HG03432 (cell line): ENCODE measurements around the gene NCAPH2.

Experiments
- ATAC-seq: cut with Tn5 transposase; IDR thresholded peaks from one replicate; pipeline ENCODE4 v1.9.1; 2021; ENCODE audit warnings: mild to moderate bottlenecking, moderate library complexity; ENCODE audit not compliant: unreplicated experiment

NCAPH2 gene

DNA sequence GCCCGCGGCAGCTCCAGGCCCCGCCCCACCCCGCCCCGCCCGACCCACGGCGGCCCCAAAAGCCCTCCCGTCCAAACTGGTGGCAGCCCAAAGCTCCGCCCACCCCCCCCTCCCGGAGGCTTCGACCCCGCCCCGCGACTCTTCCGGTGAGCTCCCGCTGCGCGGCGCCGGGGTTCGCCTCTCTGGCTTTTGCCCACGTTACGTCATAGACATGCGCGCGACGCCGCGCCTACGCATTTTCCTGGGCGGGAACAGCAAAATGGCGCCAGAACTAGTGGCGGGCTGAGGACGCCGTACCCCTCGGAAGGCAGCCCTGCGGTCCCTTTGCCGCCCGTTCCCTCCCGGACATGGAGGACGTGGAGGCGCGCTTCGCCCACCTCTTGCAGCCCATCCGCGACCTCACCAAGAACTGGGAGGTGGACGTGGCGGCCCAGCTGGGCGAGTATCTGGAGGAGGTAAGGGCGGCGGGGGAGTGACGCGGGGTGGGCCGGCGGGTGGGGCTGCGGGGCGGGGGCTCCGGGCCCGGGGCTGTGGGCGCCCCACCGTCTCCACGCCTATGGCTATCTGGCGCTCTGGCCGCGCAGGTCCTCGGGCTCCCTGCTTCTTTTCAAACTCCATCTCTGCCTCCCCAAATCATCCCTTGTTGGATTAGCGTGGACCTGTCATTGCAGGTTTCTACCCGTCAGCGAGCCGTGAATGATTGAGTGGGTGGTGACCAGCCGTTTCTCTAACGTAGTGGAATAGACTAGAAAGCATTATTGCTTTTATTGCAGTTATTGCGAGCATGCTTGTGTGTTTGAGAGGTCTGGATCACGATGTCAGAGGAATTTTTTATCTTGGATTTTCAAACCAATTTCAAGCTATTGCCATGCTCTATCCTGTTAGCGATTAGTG lies at the start of gene NCAPH2:
NCAPH2 (plus strand) TSS at position 234 of the 894 bp plus-strand sequence; CDS start at position 348, 114 bp downstream.
- ATAC-seq: peak; percentile 68

DNA sequence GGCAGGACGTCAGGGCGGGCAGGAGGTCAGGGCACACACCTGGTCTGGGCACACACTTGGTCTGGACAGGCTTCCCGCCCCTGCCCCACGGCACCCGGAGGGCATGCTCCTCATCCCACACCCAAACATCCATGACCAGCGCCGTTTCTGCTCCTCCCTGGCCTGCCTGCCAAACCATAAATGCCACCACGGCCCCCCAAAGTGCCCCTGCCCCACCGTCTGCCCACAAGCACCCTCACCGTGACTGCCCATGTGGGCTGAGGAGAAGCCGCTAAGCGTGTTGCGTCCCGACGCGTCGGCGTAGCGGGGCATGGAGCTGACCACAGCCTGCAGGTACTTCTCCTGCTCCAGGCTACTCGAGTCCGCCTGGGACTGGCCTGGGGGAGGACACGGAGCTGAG lies 49.0 kb upstream of the NCAPH2 start:
- no peak for ATAC-seq

DNA sequence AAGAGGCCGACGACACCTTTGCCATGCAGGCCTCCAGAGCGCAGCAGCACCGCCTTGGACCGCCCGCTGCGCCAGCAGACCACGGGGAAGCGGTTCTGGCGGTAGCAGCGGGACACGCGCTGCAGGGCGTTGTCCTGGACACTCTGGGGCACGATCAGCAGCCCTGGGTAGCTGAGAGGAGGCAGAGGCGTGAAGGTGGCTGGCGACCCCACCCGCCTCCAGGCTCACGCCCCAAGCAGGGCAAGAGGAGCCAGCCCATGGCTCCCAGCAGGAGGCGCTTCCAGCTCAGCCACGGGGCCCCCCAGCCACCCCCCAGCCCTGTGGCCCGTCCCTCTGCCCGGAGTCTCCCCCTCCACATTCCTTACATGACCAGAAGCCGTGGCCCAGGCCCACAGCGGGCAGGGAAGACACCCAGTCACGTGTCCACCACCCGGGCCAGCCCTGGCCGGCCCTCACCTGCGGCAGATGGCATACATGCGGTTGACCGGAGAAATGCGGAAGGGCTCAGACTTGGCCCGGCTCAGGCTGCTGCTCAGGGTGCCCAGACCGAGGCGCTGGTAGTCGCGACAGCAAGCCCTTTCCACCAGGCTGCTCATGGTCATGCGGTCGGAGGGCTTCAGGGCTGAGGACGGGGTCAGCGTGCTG lies 48.4 kb upstream of the NCAPH2 start:
- ATAC-seq: no peak

DNA sequence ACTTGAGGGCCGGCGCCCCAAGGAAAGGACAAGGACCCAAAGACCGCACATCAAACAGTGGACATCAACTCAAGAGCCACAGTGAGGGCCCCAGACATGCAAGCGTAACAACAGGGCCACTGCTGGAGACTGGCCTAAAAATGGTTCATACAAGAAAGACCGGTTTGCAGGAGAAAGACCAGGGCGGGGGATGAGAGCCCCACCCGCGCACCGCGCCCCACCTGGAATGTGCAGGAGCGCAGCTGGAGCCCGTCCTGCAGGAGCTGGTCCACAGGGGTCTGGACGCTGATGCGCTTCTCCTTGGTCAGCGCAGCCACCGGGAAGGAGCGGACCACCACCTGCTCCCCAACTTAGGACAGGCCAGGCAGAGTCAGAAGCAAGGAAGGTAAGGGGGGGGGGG lies 47.1 kb upstream of the NCAPH2 start:
- ATAC-seq: no peak

DNA sequence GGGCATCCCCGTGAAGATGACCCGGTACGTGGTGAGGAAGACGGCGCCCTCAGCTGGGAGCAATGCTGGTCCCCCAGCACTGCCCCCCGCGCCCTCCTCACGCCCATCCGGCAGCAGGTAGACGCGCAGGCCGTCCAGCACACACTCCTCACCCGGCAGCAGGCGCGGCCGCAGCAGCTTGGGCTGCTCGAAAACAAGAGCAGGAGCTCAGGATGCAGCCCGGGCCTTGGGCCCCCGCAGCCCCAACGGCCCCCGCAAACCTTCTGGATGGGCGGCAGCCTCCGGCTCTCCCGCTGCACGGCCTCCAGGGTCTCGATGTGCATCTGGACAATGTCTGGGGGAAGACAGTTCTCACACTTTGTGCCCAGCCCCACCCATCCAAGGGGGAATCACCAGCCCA lies 46.5 kb upstream of the NCAPH2 start:
- no peak for ATAC-seq

DNA sequence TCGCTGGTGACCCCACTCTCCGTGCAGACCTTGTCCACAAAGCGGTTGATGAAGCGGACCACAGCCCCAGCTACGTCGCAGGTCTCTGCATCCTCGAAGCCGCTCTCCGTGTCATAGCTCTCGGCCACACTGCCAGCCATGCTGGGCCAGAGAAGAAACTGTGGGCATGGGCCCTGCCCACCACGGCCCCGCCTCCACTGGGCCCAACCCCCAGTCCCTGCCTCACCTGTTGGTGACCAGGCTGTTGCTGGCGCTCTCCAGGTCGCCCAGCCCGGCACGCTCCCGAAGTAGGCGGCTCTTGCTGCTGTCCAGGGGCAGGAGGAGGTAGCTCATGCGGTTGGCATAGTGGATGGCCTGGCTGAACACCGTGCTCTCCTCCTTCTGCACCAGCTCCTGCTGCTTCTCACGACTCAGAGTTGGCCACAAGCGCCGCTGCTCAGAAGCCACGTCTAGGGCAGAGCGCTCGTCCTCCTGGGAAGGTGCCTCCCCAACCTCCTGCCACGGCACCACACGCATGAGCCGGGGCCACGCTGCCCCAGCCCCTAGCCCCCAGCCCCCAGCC lies 46.0 kb upstream of the NCAPH2 start:
- ATAC-seq: no peak

DNA sequence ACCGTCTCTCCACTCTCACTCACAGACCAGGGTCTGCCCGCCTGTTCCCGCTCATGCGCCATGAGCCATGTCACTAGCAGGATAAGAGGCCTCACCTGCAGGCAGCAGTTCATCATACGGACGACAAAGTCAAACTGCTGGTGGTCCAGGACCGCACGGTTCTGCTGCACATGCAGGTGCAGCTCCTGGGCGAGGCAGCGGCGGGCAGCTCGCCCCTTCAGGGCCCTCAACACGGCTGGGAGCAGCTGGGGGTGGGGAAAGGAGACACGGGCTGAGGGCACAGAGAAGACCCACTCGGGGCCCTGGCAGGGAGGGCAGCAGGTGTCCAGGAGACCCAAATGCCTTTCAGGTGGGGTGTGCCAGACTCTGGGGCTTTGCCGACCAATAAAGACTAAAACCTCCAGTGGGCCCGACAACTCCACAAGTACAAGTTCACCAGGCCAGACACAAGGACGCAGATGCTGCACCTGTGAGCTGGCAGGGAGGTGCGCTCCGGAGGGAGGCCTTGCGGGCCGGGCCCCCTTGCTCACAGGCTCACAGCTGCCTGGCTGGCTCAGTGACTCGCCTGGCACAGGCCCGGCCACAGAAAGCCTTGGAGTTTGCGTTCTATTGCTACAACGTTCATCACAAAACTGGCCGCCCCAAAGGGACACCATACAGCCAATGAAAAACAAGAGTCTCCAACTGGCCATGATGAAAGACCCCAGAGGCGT lies 44.7 kb upstream of the NCAPH2 start:
- ATAC-seq: no peak

DNA sequence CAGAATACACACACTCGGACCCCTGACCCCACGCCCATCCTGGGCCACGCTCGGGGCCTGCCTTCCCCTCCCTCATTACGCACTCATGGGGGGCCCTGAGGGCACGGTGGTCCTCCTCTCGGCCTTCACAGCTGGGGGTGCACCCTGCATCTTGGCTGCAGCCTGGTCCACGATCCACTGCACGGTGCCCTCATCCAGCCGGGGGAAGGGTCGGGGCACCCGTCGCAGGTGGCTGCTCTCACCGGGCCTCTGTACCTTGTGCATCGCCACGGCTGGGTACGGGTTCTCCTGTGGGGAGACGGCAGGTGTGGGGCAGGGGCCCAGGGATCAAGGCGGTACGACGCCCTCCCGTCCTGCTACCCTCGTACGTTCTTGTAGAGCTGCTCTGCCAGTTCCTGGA lies 43.6 kb upstream of the NCAPH2 start:
- ATAC-seq: no peak

DNA sequence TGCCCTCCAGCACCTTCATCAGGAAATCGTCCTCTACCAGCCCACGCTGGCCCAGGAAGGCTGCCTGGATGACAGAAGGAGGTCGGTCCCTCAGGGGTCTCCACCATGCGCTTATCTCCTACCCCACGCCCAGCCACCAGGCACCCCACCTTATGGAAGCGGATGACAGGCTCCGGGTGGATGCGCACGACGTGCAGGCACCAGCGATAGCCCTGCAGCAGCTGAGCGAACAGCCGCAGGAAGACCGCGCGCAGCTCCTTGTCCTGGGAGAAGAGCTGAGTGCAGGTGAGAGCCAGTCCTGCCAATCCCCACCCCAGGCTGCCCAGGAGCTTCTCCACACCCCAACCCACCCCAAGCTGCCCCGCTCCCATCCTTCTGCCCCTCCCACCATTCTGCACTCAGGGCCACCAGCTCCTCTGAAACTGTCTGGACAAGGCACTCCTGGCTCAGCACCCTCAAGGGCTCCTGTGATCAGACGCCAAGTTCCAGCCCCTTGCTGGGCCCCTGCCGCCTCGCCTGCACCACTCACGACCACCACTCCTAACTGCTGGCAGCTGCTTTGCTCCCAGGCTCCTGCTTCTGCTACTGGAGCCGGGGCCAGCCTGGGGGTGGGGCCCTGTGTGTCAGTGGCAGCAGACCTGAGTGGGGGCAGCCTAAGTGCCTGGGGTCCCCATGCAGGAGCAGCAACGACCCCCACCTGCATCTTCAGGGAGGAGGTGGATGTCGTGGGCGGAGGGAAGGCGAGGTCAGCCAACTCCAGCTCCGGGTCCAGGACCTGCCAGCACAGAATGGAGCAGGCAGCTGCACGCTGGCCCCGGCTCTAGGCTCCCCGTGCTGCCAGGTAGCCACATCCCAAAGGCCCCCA lies 42.7 kb upstream of the NCAPH2 start:
- no peak for ATAC-seq

DNA sequence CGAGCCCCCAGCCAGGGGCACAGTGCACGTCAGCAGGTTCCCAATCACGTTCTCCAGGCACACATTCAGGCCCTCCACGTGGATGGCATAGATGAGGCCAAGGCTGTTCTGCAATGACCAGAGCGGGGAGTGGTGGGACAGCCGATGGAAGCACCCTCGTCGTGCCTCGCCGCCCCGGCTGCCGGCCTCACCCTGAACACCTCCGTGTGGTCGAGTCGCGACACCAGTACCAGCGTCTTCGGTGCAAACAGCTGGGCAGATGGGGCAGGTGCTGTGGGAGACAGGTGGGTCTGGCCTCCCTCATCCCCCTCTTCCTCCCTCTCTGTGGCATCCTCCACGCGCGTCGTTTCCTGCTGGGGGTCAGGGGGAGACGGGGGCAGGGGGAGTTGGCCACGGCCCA lies 40.7 kb upstream of the NCAPH2 start:
- ATAC-seq: no peak

DNA sequence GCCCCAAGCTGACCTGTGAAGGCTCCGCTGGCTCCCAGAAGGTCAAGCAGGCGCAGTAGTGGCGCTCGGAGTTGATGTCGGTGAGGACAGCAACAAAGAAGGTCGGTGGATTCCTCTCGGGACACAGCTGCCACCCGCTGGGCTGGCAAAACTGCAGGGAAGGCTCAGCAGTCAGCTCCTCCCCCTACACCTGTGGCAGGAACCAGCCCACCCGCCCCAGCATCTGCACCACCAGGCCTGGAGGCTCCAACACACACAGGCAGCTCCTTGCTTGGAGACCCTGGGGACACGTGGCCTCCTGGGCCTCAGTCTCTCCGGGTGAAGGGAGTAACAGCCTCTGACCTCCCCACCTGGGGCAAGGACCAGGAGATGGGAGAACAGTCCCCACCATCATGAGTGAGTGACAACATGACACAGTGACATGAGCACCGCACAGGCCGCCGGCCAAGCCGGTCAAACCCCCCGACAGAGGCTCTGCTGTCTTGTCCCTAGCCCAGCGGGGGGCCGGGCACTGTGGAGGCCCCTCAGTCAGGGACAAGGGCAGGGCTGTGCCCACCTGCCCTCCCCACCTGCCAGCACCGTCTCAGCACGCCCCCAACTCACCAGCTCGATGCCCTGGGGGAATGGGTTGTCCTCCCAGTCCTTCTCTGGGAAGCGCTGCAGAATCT lies 40.1 kb upstream of the NCAPH2 start:
- no peak for ATAC-seq

DNA sequence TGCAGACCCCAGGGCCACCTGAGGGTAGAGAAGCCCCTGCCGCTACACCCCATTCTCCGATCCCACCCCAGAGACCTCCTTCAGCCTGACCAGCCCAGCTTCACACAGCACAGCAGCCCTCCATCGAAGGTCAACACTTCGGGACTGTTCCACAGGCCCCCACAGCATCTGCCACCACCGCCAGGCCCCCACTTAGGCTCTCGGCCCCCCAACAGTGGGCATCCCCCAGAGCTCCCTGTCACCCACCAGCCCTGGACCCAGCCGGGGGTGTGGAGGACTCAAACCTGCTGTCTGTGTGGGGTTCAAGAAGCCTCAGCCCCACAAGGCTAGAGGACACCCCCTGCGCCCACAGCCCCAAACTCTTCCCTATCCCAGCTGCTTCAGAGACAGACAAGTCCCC lies 39.4 kb upstream of the NCAPH2 start:
- no peak for ATAC-seq

DNA sequence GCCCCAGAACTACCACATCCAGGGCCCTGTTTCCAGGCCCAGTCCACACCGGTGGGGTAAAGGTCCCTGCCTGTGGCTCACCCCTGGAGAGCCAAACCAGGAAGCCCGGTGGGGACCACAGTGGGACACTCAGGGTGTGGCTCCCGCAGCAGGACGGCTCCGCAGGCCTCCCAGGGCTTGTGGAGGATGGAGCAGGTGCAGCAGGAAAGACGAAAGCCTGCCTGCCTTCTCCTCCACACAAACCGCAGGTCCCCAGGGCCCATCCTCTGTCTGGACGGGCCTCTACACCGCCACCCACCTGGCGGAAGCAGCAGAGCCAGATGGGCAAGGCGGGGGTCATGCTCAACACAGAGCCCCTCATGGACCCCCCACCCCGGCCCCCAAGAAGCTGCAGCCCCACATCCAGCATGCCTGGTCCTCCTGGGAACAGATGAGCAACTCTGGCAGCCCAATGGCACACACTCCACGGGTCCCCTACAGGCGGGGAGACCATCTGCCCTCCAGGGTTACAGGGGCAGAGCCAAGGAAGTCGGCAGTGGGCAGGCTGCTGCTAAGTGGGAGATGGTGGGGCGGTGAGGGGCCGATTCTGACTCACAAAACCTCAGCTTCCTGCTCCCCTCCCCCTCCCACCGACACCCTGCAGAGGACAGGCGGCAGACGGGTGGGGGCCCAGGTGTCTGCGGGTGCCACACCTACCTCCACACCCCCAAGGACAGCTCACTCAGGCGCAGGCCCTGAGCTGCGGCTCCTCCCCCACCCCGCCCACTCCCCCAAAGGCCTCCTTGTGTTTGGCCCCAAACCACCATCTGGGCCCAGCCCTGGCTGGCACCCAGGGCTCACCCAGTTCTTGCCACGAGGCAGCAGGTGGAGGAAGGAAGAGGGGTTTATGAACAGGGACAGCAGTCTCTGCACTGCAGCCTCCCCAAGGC lies 38.4 kb upstream of the NCAPH2 start:
- peak; percentile 64 for ATAC-seq

DNA sequence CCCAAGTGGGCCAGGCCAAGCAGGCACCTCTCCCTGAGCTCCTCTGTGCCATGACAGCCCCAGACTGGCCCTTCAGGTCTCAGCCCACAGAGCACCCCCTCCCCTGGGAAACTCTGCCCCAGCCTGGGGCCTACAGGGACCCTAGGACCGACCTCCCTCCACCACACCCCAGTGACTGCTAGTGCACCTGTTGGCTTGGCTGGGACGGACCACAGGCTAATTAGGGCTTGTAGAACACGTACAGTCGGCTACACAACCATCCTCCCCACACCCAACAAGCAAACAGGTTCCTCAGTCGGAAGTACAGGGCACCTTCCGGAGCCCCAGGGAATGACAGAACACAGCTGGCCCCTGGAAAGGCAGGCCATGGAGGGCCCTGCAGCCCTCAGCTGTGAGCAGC lies 37.5 kb upstream of the NCAPH2 start:
- ATAC-seq: no peak

DNA sequence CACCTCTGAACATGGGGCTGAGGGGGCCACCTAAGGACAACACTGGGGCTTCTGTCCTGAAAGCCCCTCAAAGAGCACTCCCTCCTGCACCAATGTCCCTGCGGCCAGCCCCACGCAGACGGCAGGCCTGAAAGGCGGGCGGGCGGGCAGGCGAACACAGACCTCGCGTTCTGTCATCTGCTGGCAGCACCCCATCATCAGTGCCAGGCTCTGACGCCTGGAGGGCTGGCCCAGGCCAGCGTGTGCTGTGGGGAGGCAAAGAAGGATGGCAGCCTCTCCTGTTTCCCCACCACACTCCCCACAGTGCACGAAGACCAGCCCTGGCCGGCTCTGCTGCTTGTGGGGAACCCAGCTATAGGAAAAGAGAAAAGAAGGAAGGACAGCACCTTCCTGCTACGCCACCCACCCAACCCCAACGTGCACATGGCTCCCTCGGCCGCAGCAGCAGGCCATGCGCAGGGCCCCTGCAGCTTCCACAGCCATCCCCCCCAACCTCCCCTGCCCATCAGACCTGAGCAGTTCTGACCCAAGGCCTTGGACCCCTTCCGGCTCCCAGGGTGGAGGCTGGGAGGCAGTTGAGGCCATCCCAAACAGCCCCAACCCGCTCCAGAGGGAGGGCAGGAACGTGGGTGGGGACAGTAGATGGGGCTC lies 36.7 kb upstream of the NCAPH2 start:
- ATAC-seq: no peak

DNA sequence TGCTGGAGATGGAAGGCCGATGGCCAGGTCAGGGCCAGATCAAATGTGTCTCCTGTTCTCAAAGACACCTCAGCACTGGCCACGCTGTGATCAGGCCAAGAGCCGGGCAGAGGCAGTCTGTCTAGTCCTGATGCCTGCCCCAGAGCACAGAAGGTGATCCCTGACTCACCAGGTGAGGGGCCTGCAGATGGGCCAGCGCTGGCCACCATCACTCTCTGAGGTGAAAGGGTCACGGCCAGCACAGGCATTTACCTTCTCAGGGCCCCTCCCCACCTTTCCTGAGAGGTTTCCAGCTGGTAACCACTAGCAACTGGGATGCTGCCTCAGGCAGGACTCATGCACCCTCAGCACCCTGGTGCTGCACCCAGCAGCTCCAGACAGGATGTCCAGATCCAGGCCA lies 36.1 kb upstream of the NCAPH2 start:
- no peak for ATAC-seq

DNA sequence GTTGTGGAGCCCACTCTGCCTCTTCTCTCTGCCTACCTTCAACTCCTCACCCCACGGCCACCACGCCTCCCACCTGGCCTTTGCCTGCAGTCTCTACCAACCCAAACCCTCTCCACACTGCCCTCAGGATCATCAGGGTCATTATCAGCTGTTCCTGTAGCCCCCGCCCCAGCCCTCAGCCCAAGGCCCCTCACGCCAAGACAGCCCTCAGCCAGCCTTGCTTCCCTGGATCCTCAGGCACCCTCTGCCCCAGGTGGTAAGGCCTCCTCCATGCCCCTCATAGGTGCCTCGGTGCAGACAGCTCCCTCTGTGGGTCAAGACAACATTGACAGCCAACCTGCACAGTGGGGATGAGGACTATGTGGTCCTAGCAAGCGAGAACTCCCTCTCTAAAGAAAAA lies 34.9 kb upstream of the NCAPH2 start:
- no peak for ATAC-seq
